ENCODE results near the gene SHTN1.

SHTN1 gene

GRCh38 chr10:116873134-116873533, 131.9 kb downstream of the SHTN1 start:
- no peak for DNase-seq (ENCODE audit: low read depth, low spot score)

- no peak for DNase-seq (ENCODE audit: low read depth, low spot score)
These were observed 134.0 kb downstream of the SHTN1 start for GRCh38 chr10:116870949-116871348.

- DNase-seq (ENCODE audit: low read depth, low spot score): no peak
These were observed 136.3 kb downstream of the SHTN1 start for GRCh38 chr10:116868722-116869121.

GRCh38 chr10:116868198-116868676, 136.8 kb downstream of the SHTN1 start:
- no peak for DNase-seq (ENCODE audit: low read depth, low spot score)

GRCh38 chr10:116866987-116867595, 137.9 kb downstream of the SHTN1 start:
- DNase-seq (ENCODE audit: low read depth, low spot score): no peak

- DNase-seq (ENCODE audit: low read depth, low spot score): no peak
These were observed 138.9 kb downstream of the SHTN1 start for GRCh38 chr10:116866066-116866465.

GRCh38 chr10:116864436-116864835, 140.6 kb downstream of the SHTN1 start:
- DNase-seq (ENCODE audit: low read depth, low spot score): no peak

GRCh38 chr10:116861796-116862195, 143.2 kb downstream of the SHTN1 start:
- DNase-seq (ENCODE audit: low read depth, low spot score): no peak

- no peak for DNase-seq (ENCODE audit: low read depth, low spot score)
These were observed 147.8 kb downstream of the SHTN1 start for GRCh38 chr10:116857156-116857555.

- no peak for DNase-seq (ENCODE audit: low read depth, low spot score)
These were observed 151.3 kb downstream of the SHTN1 start for GRCh38 chr10:116853701-116854100.

- no peak for DNase-seq (ENCODE audit: low read depth, low spot score)
These were observed 151.7 kb downstream of the SHTN1 start for GRCh38 chr10:116853287-116853686.

- no peak for DNase-seq (ENCODE audit: low read depth, low spot score)
These were observed 152.7 kb downstream of the SHTN1 start for GRCh38 chr10:116852246-116852645.

GRCh38 chr10:116850058-116850611, 154.9 kb downstream of the SHTN1 start:
- no peak for DNase-seq (ENCODE audit: low read depth, low spot score)

GRCh38 chr10:116849248-116850057, 155.5 kb downstream of the SHTN1 start, which contains the start of gene ENO4:
ENO4 (plus strand) TSS chr10:116849499; CDS start chr10:116849567, 68 bp downstream.
- DNase-seq (ENCODE audit: low read depth, low spot score): no peak

- DNase-seq (ENCODE audit: low read depth, low spot score): no peak
These were observed 156.1 kb downstream of the SHTN1 start for GRCh38 chr10:116848944-116849247.

GRCh38 chr10:116848032-116848943, 156.7 kb downstream of the SHTN1 start:
- DNase-seq (ENCODE audit: low read depth, low spot score): no peak

- DNase-seq (ENCODE audit: low read depth, low spot score): no peak
These were observed 159.2 kb downstream of the SHTN1 start for GRCh38 chr10:116845823-116846222.

- DNase-seq (ENCODE audit: low read depth, low spot score): no peak
These were observed 164.5 kb downstream of the SHTN1 start for GRCh38 chr10:116840389-116841075.

- no peak for DNase-seq (ENCODE audit: low read depth, low spot score)
These were observed 166.8 kb downstream of the SHTN1 start for GRCh38 chr10:116838143-116838725.

- no peak for DNase-seq (ENCODE audit: low read depth, low spot score)
These were observed 168.0 kb downstream of the SHTN1 start for GRCh38 chr10:116836902-116837523.

Measured in activated naive CD8-positive, alpha-beta T cell treated with anti-CD3 and anti-CD28 coated beads, Interleukin-2, amount 50 U/mL, for 16 hours (primary cell).